ENCODE measurements around the gene BMERB1.
"Not testable (repeated sequence)": the region's sequence is repeated elsewhere in the genome, so short reads cannot be mapped to it uniquely, and the experiment has no call there.

BMERB1 gene

GRCh38 chr16:15526097-15526496, 91.7 kb downstream of the BMERB1 start:
- no peak for DNase-seq

GRCh38 chr16:15526731-15527130, 92.3 kb downstream of the BMERB1 start:
- no peak for DNase-seq

- no peak for DNase-seq
These were observed 95.3 kb downstream of the BMERB1 start for GRCh38 chr16:15529673-15530072.

GRCh38 chr16:15530085-15530484, 95.7 kb downstream of the BMERB1 start:
- DNase-seq = no peak

GRCh38 chr16:15532825-15533224, 98.4 kb downstream of the BMERB1 start:
- no peak for DNase-seq

- no peak for DNase-seq
These were observed 99.0 kb downstream of the BMERB1 start for GRCh38 chr16:15533386-15533785.

GRCh38 chr16:15535772-15536171, 101.4 kb downstream of the BMERB1 start:
- no peak for DNase-seq

GRCh38 chr16:15536843-15537242, 102.5 kb downstream of the BMERB1 start:
- DNase-seq = no peak

GRCh38 chr16:15538507-15538906, 104.1 kb downstream of the BMERB1 start:
- DNase-seq = no peak

- DNase-seq = no peak
These were observed 104.8 kb downstream of the BMERB1 start for GRCh38 chr16:15539197-15539596.

GRCh38 chr16:15542261-15542660, 107.9 kb downstream of the BMERB1 start:
- no peak for DNase-seq

- DNase-seq = no peak
These were observed 108.5 kb downstream of the BMERB1 start for GRCh38 chr16:15542734-15543347.

GRCh38 chr16:15544405-15544804, 110.0 kb downstream of the BMERB1 start:
- no peak for DNase-seq

- DNase-seq = no peak
These were observed 111.2 kb downstream of the BMERB1 start for GRCh38 chr16:15545544-15545943.

- not testable (repeated sequence) for DNase-seq
These were observed 112.8 kb downstream of the BMERB1 start for GRCh38 chr16:15547072-15547767.

GRCh38 chr16:15547768-15548096, 113.3 kb downstream of the BMERB1 start:
- DNase-seq = no peak

- no peak for DNase-seq
These were observed 114.1 kb downstream of the BMERB1 start for GRCh38 chr16:15548482-15548891.

GRCh38 chr16:15552507-15552906, 118.1 kb downstream of the BMERB1 start:
- peak; percentile 21 for DNase-seq

GRCh38 chr16:15553313-15554088, 119.1 kb downstream of the BMERB1 start:
- DNase-seq = peak; percentile 51

- no peak for DNase-seq
These were observed 121.7 kb downstream of the BMERB1 start for GRCh38 chr16:15556130-15556529.

GRCh38 chr16:15557258-15557657, 122.9 kb downstream of the BMERB1 start:
- DNase-seq = no peak

- DNase-seq = no peak
These were observed 124.8 kb downstream of the BMERB1 start for GRCh38 chr16:15559176-15559575.

GRCh38 chr16:15564604-15565339, 130.4 kb downstream of the BMERB1 start:
- DNase-seq = no peak

All from stimulated activated CD4-positive, alpha-beta T cell treated with anti-CD3 and anti-CD28 coated beads, Interleukin-15, amount 100 ng/mL, for 24 hours (primary cell).